Astrocyte (in vitro differentiated cells and primary cell): ENCODE measurements around the gene DUSP5.

Source experiments
- CTCF ChIP-seq: IDR thresholded peaks from 2 replicates; pipeline ENCODE4 v1.5.1; 2011; ENCODE audit warnings: low read depth, mild to moderate bottlenecking, inconsistent platforms, low read length, moderate library complexity; ENCODE audit not compliant: insufficient read depth
- EZH2 ChIP-seq: IDR thresholded peaks from 2 replicates; pipeline ENCODE4 v1.6.1; 2012; ENCODE audit warnings: mild to moderate bottlenecking, low read length, inconsistent platforms; ENCODE audit not compliant: insufficient read depth

DNA sequence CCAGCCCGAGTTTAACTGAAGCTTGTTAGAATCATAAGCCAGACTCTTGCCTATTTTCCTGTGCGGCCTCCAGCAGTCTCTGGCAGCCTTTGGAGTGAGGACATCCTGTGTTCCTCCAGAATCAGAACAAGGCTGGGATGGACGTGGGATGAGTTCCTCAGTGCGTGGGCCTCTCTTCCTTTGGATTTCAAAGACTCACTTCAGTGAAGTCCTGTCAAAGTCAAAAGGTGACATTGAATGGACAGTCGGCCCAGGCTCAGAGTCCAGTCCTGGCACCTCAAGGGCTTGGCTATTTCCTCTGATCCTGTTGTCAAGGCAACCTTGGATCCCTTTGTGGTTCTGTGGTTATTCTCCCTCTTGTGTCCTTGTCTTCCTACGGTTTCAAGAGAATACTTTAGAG lies 48.4 kb downstream of the DUSP5 start:
- no peak for TF ChIP-seq CTCF
- TF ChIP-seq EZH2, result no peak
